GM12864 (cell line): ENCODE measurements around the gene ATRNL1.

Source experiments
- DNase-seq: peaks from one replicate; pipeline ENCODE4 v3.0.0-alpha.2; 2011; ENCODE audit warnings: low read depth
- H3K4me3 ChIP-seq: 2 replicates; pipeline ENCODE4 v1.5.1; 2011; ENCODE audit warnings: mild to moderate bottlenecking, low read depth, low read length, control low read depth
- TF ChIP-seq, protein P1 (sequence below): IDR thresholded peaks from 2 replicates; pipeline ENCODE4 v1.5.1; 2011; ENCODE audit warnings: low read depth, mild to moderate bottlenecking, moderate library complexity, low read length, control low read depth, inconsistent platforms; ENCODE audit errors: missing control alignments

The ATRNL1 gene

DNA sequence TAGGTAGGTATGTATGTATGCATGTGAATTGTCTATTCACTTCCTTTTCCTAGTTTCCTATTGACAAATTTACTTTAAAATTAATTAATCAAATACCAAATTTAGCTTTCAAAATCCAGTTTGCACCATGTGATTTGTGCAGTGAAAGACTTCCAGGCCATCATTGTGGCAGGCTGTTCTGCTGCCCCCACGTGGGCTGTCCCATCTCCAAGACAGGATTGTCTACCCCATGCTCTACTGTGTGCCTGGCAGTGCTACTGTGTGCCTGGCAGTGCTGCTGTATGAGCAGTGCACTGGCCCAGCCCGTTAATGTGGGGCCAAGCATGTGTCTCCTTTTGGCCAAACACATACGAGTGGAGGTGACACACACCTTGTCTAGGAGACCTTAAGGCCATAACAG, 805.1 kb downstream of the ATRNL1 start:
- TF ChIP-seq, protein P1, sequence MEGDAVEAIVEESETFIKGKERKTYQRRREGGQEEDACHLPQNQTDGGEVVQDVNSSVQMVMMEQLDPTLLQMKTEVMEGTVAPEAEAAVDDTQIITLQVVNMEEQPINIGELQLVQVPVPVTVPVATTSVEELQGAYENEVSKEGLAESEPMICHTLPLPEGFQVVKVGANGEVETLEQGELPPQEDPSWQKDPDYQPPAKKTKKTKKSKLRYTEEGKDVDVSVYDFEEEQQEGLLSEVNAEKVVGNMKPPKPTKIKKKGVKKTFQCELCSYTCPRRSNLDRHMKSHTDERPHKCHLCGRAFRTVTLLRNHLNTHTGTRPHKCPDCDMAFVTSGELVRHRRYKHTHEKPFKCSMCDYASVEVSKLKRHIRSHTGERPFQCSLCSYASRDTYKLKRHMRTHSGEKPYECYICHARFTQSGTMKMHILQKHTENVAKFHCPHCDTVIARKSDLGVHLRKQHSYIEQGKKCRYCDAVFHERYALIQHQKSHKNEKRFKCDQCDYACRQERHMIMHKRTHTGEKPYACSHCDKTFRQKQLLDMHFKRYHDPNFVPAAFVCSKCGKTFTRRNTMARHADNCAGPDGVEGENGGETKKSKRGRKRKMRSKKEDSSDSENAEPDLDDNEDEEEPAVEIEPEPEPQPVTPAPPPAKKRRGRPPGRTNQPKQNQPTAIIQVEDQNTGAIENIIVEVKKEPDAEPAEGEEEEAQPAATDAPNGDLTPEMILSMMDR: peak; percentile 1
- no peak for DNase-seq

DNA sequence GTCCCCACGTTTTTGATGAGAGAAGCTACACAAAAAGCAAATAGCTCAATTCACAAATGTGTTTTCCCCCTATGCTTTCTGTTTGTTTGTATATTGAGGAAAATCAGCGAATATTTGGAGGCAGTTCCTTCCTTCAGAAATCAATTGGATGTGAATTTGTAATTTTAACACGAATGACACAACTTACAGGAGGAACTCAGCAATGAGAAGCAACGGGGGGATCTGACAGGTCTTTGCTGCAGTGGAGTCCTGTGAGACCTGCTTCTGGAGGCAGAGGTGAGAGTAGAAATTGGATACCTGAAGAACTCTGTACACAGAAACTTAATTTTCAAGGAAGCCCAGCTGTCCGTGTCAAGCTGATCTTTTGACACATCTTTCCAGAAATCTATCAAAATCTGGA, 809.4 kb downstream of the ATRNL1 start:
- no peak for DNase-seq
- TF ChIP-seq, protein P1: no peak
- H3K4me3 ChIP-seq: no peak overlapping the region

More for the DNA sequence above, 805.1 kb downstream of the ATRNL1 start:
- no peak overlapping the region for H3K4me3 ChIP-seq

DNA sequence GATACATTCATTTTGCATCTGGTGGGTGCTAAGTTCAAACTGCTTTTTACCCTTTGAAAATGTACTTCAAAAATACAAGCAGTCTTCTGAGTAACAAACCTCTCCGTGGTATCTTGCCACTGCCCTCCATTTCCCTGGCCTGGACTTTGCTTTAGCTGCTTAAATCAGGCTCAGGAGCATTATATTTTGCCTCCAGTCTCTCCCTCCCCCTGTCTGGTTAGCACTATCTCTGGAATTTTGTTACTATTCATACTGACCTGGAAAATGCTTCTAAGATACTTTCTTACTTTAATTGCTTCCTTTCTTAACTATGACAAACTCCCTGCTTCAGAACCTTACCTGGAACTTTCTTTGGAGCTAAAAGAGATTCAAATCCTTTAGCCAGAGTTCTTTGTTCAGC, 810.0 kb downstream of the ATRNL1 start:
- TF ChIP-seq, protein P1: no peak
- H3K4me3 ChIP-seq: no peak overlapping the region
- DNase-seq: no peak

DNA sequence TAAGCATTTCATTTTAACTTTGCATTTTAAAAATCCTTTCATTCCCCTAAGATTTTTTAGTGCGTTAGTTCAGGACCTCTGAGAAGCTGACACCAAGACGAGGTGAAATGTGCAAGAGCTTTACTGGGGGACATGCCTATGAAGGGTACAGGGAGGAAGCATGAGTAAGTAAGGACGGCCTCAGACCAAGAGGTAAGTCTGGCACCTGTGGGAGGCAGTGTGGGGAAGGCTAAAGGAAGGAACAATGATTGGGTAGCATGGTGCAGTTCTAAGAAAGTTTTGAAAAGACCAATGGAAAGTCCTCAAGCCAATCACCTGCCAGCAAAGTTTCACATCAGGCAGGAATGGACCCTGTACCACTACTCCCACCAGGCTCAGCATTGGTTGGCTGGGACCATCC, 810.7 kb downstream of the ATRNL1 start:
- DNase-seq: no peak
- TF ChIP-seq, protein P1: no peak
- H3K4me3 ChIP-seq: no peak overlapping the region

DNA sequence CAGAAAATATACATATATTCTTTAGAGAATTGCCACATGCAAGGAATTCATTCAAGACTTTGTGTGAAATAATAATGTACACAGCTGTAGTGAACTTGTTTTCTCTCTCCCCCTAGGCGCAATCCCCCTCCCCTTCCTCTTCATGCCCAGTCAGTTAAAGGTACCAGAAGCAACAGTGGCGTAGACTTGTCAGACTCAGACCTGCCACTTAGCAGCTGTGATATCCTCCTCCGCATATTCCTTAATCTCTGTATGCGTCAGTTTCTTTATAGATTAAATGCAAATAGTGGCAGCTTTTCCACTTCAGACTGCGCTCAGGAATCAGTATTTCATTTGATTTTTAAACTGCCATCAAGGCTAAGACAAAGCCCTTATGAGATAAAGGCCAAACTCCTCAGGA, 815.9 kb downstream of the ATRNL1 start:
- no peak for DNase-seq
- TF ChIP-seq, protein P1: no peak

DNA sequence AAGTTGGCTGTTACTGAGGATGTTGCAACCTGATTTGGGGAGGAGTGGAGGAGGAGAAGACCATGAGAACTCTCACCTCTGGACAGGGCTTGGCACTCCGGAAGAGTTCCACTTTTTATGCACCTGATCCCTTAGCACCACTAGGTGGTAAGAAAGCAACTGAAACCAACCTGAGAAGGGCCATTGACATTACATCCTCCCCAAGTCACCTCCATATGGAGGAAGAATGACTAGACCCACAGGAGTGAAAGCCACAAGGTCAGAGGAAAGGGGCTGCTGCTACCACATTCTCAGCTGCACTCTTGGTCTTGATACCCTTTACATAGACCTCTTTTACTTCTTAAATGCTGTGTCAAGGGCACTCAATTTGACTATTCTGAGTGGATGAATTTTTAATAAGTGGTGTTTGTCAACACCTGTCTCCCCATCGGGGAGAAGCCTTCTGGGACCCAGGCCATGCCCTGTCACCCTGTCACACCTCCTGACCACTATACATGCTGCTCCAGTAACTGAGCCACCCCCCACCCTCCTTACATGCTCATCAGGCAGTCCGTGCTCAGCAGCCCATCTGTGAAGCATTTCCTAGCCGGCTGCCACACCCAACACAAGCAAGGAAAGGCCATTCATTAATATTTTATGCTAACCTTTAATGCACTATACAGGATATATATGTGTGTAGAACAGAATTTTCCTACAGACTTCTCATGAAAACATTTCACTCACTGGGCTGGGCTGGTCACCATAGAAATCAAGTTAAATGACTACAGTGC, 817.0 kb downstream of the ATRNL1 start:
- no peak overlapping the region for H3K4me3 ChIP-seq
- TF ChIP-seq, protein P1: no peak
- no peak for DNase-seq

More for the DNA sequence above, 815.9 kb downstream of the ATRNL1 start:
- H3K4me3 ChIP-seq: no peak overlapping the region

DNA sequence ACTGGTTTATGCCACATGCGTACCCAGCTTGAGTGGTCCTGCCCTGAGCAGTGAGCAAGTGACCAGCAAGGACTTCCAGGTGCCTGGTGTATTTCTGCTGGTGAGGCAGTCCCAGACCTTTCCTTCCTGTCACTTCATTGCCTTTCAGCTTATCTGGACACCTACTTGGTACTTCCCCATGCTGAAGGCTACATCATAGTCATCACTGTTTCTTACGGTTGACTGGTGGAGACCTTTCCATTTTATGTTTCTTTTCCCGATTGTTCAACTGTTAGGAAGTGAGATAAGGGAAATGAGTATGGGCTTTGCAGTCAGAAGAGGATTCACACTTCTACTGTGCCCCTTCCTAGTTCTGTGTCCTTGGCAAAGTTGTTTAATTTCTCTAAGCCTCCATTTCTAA, 821.3 kb downstream of the ATRNL1 start:
- TF ChIP-seq, protein P1: no peak

More for the DNA sequence above, 821.3 kb downstream of the ATRNL1 start:
- no peak overlapping the region for H3K4me3 ChIP-seq
- no peak for DNase-seq
